Measurements from ENCODE around the gene KCNK1.
A peak's percentile ranks its signal among the peaks of the same experiment; 100 is the strongest.
"Not testable (repeated sequence)": the region's sequence is repeated elsewhere in the genome, so short reads cannot be mapped to it uniquely, and the experiment has no call there.

The KCNK1 gene

GRCh38 chr1:233668146-233668724 is 54.3 kb downstream of the KCNK1 start:
- DNase-seq (ENCODE audit: low read depth): no peak

GRCh38 chr1:233668725-233669294 is 54.9 kb downstream of the KCNK1 start:
- DNase-seq (ENCODE audit: low read depth): no peak

GRCh38 chr1:233670363-233670762 is 56.5 kb downstream of the KCNK1 start:
- not testable (repeated sequence) for DNase-seq (ENCODE audit: low read depth)

GRCh38 chr1:233671286-233671685 is 57.4 kb downstream of the KCNK1 start:
- no peak for DNase-seq (ENCODE audit: low read depth)

- no peak for DNase-seq (ENCODE audit: low read depth)
These were observed 58.8 kb downstream of the KCNK1 start for GRCh38 chr1:233672732-233673131.

- no peak for DNase-seq (ENCODE audit: low read depth)
These were observed 59.5 kb downstream of the KCNK1 start for GRCh38 chr1:233673261-233673946.

DNA sequence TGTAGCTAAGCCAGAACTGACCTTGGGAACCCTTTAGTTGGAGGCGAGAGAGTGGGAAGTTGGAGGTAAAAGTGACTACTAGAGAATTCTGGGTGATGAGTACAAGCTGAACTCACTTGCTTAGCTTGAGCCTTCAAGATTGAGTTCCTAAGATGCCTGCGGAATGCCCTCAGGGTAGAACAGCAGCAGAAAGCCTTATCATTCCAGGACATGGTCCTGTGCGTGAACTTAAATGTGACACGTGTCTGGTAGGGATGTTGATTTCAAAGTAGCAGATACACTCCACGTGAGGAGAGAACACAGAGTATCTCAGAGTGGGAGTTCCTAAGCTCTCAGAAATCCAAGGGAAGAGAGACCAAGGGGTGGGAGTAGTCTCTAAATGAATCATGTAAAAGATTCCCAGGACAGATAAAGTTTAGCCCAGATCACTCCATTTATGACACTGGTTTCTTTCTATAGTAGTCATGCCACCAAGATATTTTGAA is 60.1 kb downstream of the KCNK1 start:
- no peak for DNase-seq (ENCODE audit: low read depth)

GRCh38 chr1:233675446-233675845 is 61.5 kb downstream of the KCNK1 start:
- DNase-seq (ENCODE audit: low read depth): no peak

DNA sequence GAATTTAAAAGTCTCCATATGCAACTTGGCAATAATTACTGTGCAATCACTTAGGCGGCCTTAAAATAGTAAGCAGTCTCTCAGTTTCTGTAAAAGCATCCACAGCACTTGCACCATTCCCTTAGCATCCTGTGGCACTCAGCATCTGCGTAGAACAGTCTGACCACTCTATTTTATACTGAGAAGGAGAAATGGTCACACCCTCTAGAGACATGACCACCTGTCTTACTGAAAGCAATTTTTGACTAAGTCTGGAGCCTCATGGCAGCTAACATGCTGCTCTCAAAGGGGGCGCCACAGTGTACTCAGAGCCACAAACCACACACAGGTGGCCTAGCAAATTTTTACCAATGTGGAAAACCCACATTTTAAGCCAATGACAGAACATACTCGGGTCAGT is 62.0 kb downstream of the KCNK1 start:
- no peak for DNase-seq (ENCODE audit: low read depth)

DNA sequence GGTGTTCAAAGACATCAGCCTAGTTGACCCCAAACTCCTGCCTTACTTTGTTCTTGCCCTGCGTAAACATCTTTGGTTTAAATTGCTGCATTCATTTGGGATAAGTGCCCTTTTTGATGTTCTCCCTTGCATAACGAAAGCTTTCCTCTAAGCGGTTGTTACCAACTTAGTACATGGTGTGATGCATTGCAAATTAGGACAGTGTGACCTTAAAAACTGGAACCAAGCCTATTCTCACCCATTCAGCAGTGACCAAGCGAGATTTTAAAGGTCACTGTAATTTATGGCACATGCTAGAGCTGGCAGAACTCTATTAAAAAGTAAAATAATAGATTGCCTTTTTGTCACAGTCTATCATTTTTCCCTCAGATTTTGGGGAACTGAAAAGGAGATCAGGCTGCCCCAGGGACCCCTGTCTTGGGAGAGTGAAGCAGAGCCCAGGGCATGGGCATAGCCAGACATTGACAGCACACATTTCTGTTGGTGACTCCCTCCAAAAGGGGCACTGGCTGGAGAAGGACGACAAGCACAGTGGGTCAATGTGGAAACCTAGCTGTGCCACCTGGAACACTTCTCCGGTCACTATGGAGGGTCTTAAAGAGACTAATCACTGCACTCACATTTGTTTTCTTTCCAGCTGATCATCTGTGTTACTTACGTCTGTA is 63.9 kb downstream of the KCNK1 start:
- DNase-seq (ENCODE audit: low read depth): no peak

DNA sequence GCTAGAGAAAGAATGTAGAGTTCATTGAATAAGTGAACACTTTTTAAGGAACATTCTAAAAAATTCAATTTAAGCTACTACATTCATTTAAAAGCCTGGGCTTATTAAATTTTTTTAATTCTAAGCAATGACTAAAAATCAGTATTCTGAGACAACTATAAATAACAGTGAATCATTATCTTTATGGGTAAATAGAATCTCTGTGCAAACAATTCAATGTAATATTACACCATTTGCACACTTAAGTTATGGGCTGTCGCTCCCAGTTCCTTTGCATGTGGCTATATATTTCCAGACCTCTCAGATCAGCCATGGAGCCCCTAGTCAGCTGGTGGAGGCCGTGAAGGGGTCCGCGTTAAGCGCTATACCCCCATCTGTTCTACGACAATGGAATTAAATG is 65.1 kb downstream of the KCNK1 start:
- no peak for DNase-seq (ENCODE audit: low read depth)

DNA sequence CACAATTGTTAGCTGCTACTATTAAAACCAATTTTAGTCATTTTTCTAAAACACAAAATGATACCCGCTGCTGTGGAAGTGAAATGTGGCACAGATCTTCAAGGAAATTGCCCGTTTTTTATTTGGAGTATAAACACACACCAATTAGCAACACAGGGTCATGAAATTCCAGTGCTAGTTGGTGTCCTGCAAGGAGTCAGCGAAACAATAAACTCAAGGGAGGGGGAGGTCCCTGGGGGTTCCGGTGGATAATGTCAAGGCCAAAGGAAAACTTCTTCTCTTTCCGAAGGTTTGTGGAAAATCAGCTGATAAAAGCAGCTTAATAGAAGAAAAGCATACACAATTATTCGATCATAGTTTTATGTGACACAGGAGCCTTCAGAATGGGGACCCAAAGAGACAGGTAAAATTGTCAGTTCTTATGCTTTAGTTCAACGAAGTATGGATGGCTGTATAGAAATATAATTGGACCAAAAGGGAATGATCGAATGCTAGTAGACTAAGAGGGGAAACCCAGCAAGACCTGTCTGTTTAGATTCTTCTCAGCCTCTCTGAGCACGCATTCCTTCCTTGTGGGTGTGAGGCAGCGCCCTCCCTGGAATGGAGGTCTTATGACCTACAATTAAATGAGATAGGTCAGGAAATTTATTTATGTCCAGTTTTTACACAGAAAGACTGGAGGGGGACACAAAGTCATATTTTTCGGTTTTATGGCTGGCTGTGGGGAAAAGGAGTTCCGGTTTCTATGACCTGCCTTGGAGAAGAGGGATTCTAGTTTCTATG is 65.9 kb downstream of the KCNK1 start:
- DNase-seq (ENCODE audit: low read depth): no peak

GRCh38 chr1:233681285-233681684 is 67.4 kb downstream of the KCNK1 start:
- DNase-seq (ENCODE audit: low read depth): no peak

DNA sequence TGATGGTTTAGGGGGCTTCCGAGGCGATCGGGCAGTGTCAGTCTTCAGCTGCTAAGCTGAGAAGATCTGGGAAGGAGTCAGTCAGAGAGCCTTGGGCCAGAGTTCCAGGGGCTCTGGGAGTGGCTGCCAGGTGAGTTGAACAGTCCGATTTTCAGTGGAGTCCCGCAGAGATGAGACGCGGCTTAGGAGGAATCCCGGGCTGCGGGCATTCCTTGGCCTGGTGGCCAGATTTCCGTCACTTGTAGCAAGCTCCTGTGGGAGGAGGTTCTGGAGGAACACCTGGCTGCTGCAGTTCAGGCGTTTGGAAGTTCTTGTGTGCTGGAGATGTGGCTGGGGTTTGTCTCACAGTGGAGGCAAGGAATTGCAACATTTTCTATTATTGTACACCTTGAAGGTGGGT is 72.7 kb downstream of the KCNK1 start:
- not testable (repeated sequence) for DNase-seq (ENCODE audit: low read depth)

GRCh38 chr1:233689017-233689747 is 75.3 kb downstream of the KCNK1 start:
- no peak for DNase-seq (ENCODE audit: low read depth)

- no peak for DNase-seq (ENCODE audit: low read depth)
These were observed 75.9 kb downstream of the KCNK1 start for GRCh38 chr1:233689748-233690254.

DNA sequence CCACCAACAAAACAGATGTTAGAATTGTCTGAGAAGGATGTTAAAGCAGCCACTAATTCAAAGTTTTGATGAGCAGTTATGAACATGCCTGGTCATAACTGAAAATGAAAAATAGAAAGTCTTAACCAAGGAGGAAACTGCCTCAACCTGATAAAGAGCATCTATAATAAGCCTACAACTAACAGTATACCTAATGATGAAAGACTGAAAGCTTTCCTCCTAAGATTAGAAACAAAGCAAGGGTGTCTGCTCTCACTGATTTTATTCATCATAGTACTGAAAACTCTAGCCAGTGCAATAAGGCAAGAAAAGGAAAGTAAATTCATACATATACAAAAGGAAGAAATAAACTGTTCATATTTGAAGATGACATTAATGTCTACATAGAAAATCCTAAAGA is 82.0 kb downstream of the KCNK1 start:
- no peak for DNase-seq (ENCODE audit: low read depth)

DNA sequence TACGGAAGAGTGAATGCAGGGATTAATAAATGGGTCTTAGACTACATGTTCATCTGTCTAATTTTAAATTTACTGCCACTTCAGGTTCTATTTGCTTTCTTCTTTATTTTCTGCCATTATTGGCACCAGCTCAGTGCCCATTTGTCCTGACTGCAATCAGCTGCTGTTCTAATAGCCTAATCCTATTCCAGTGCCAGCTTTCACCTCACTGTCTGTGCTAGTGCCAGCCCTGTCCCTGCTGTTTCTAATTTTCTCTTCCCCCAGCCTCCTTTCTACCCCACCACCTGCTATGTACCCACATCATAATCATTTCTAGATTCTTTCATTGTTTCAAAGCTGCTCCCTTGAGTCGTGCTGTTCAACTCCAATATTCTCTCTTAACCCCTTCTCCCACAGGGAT is 86.4 kb downstream of the KCNK1 start:
- no peak for DNase-seq (ENCODE audit: low read depth)

DNA sequence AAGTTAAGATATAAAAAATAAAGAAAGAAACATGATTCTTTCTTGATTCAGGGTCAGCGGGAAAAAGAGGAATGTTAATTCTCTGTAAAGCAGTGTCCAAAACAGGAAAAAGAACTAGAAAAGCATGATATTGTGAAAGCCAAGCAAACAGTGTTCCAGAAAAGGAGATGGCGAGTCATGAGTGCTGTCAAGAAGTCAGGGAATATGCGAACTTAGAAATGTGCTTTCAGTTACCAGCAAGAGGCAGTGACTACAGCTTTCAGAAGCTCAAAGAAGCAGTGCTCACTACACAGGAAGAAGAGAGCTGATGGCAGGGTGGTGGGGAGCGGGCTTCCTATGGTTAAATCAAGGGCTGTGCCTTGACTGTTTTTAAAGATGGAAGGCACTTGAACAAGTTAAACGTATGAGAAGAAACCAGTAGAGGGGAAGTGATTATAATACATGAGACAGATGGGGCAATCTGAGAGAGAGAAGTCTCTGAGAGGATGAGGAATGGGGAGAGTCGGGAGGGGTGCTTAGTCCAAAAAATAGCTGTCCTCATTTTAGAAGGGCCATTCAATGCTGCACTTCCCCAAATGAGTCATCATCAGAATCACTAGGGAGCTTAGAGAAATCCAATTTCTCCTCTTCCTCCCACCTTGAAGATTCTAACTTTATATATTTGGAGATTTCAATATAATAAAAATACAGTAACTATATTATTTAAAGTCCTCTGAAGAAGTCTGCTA is 90.4 kb downstream of the KCNK1 start:
- peak; percentile 19 for DNase-seq (ENCODE audit: low read depth)

DNA sequence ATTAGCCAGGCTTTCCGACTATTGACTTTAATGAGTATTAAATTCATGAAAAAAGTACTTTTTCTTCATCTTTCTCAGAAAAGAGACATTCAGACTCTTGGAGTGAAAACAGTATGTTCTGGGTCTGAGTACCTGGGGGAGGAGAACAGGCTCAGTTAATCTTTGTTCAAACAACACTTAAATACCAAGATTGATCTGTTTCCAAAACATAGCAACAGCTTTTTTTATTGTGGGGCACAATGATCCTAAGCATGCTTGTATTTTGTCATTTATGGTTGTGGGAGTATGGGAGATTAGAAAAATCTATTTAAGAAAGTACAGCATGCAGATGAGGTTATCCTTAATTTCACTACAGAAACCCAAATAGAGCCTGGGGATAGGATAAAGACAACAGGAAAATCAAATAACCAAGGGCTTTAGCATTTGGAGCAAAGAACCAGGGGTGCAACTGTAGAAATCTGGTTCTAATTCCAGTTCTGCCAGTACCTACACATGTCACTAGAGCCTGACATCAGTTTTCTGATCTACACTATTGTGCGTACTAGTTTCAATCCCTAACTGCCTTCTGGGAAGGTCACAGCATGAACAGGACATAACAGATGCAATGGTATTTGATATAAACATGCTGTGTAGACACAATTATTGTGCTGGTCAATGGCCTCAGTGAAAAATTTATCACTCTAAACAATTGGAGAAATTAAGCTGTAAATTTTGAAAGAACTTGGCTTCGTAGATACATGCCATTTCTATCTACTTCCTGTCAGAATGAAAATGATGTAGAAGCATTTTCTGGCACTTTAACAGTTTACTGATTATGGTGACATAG is 91.2 kb downstream of the KCNK1 start:
- DNase-seq (ENCODE audit: low read depth): no peak
